SIG-M5 treated with dmso at 0.1 percent for 504 hours (cell line): ENCODE measurements around the gene NKX6-2.
"Not testable (repeated sequence)": the region's sequence is repeated elsewhere in the genome, so short reads cannot be mapped to it uniquely, and the experiment has no call there.

Experiments
- DNase-seq: peaks from one replicate; lab custom pipeline; 2025; ENCODE audit not compliant: unreplicated experiment; lab: John Stamatoyannopoulos, UW

The NKX6-2 gene

GRCh38 chr10:132798403-132798802 is 12.5 kb upstream of the NKX6-2 start:
- no peak for DNase-seq

- not testable (repeated sequence) for DNase-seq
Observed at GRCh38 chr10:132797986-132798385, 12.0 kb upstream of the NKX6-2 start.

- DNase-seq, result no peak
Observed at GRCh38 chr10:132796846-132797245, 10.9 kb upstream of the NKX6-2 start.

- no peak for DNase-seq
Observed at GRCh38 chr10:132793871-132794849, 8.2 kb upstream of the NKX6-2 start.

GRCh38 chr10:132793213-132793612 is 7.3 kb upstream of the NKX6-2 start:
- DNase-seq, result no peak

GRCh38 chr10:132792796-132793195 is 6.8 kb upstream of the NKX6-2 start:
- no peak for DNase-seq

- not testable (repeated sequence) for DNase-seq
Observed at GRCh38 chr10:132792099-132792498, 6.2 kb upstream of the NKX6-2 start.

GRCh38 chr10:132790934-132791829 is 5.2 kb upstream of the NKX6-2 start:
- no peak for DNase-seq

- no peak for DNase-seq
Observed at GRCh38 chr10:132790470-132790869, 4.5 kb upstream of the NKX6-2 start.

GRCh38 chr10:132789659-132790148 is 3.8 kb upstream of the NKX6-2 start:
- DNase-seq, result no peak

GRCh38 chr10:132788831-132789219 is 2.9 kb upstream of the NKX6-2 start:
- no peak for DNase-seq

- no peak for DNase-seq
Observed at GRCh38 chr10:132788180-132788830, 2.4 kb upstream of the NKX6-2 start.

- DNase-seq, result no peak
Observed at GRCh38 chr10:132787495-132788179, 1.7 kb upstream of the NKX6-2 start.

GRCh38 chr10:132786884-132787494 is 1.0 kb upstream of the NKX6-2 start:
- no peak for DNase-seq

- DNase-seq, result no peak
Observed at GRCh38 chr10:132786476-132786883, 533 bp upstream of the NKX6-2 start.

GRCh38 chr10:132784866-132785722 is 853 bp downstream of the NKX6-2 start:
- DNase-seq, result no peak

GRCh38 chr10:132783940-132784865 is 1.7 kb downstream of the NKX6-2 start:
- DNase-seq, result no peak
